ENCODE measurements around the gene AAK1.
"Not testable (repeated sequence)": the region's sequence is repeated elsewhere in the genome, so short reads cannot be mapped to it uniquely, and the experiment has no call there.

Gene AAK1

GRCh38 chr2:69674316-69674670 is 30.8 kb upstream of the AAK1 start:
- Histone ChIP-seq H3K9me3 (ENCODE audit: insufficient read depth, low read length) (peaks cover 5% of the 10 kb centered on the region; the same call in 1 of the 2 replicates), H3K9ac (ENCODE audit: low read length) (no peak overlapping the region), H3K79me2 (ENCODE audit: low read length) (no peaks in the 10 kb centered on the region), H3K4me2 (ENCODE audit: low read length) (no peak overlapping the region), H3K4me1 (ENCODE audit: low read length) (no peaks in the 10 kb centered on the region), H3K27me3 (ENCODE audit: low read depth, low read length) (peaks cover 12% of the 10 kb centered on the region), H4K20me1 (ENCODE audit: insufficient read depth, low read length) (no peaks in the 10 kb centered on the region), H3K36me3 (replicated peaks; ENCODE audit: low read depth, low read length) (no peaks in the 10 kb centered on the region), H3K27ac (ENCODE audit: low read length) (no peak overlapping the region), H3K4me3 (ENCODE audit: low read length) (no peak overlapping the region), H2AFZ (ENCODE audit: low read depth, low read length) (no peak overlapping the region)
- TF ChIP-seq CTCF (IDR thresholded peaks at IDR 0.05; ENCODE audit: low read depth, low read length): no peak
- TF ChIP-seq EZH2phosphoT487 (IDR thresholded peaks at IDR 0.05; ENCODE audit: low read depth): no peak

GRCh38 chr2:69673098-69673497 is 29.6 kb upstream of the AAK1 start:
- H4K20me1 ChIP-seq (ENCODE audit: insufficient read depth, low read length); H3K4me2 ChIP-seq (ENCODE audit: low read length); H3K27ac ChIP-seq (ENCODE audit: low read length); H3K9me3 ChIP-seq (ENCODE audit: insufficient read depth, low read length); H3K79me2 ChIP-seq (ENCODE audit: low read length); H3K4me1 ChIP-seq (ENCODE audit: low read length); H2AFZ ChIP-seq (ENCODE audit: low read depth, low read length); H3K9ac ChIP-seq (ENCODE audit: low read length); H3K4me3 ChIP-seq (ENCODE audit: low read length); H3K36me3 ChIP-seq (replicated peaks; ENCODE audit: low read depth, low read length): not testable (repeated sequence)
- peaks cover 12% of the 10 kb centered on the region for H3K27me3 ChIP-seq (ENCODE audit: low read depth, low read length)

- TF ChIP-seq CTCF (IDR thresholded peaks at IDR 0.05; ENCODE audit: low read depth, low read length) (no peak), EZH2phosphoT487 (IDR thresholded peaks at IDR 0.05; ENCODE audit: low read depth) (no peak)
- Histone ChIP-seq H3K4me1 (ENCODE audit: low read length) (no peaks in the 10 kb centered on the region), H3K9me3 (ENCODE audit: insufficient read depth, low read length) (peaks cover 5% of the 10 kb centered on the region; the same call in 1 of the 2 replicates), H3K4me2 (ENCODE audit: low read length) (no peak overlapping the region), H3K4me3 (ENCODE audit: low read length) (no peak overlapping the region), H3K27ac (ENCODE audit: low read length) (no peak overlapping the region), H4K20me1 (ENCODE audit: insufficient read depth, low read length) (no peaks in the 10 kb centered on the region), H3K79me2 (ENCODE audit: low read length) (no peaks in the 10 kb centered on the region), H2AFZ (ENCODE audit: low read depth, low read length) (no peak overlapping the region), H3K9ac (ENCODE audit: low read length) (no peak overlapping the region), H3K27me3 (ENCODE audit: low read depth, low read length) (peaks cover 23% of the 10 kb centered on the region), H3K36me3 (replicated peaks; ENCODE audit: low read depth, low read length) (no peaks in the 10 kb centered on the region)
Observed at GRCh38 chr2:69669666-69670065, 26.1 kb upstream of the AAK1 start.

DNA sequence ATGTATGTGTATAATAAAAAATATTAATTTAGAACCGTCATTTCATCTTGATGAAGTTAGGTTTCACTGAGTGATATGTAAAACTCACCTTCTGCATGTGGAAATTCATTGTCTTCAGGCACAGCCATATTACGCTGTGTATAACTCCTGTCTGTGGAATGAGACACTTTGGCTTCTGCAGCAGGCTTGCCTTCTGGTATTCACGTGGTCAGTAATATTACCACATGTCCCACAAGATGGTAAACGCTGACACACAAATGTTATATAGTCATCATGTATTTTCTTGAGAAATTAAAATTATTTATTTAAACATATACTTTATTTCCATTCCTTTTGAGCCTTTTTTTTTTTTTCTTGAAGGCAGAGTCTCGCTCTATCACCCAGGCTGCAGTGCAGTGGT is 25.1 kb upstream of the AAK1 start:
- Histone ChIP-seq H3K9ac (ENCODE audit: low read length) (no peak overlapping the region), H3K79me2 (ENCODE audit: low read length) (no peaks in the 10 kb centered on the region), H3K27ac (ENCODE audit: low read length) (no peak overlapping the region), H3K9me3 (ENCODE audit: insufficient read depth, low read length) (peaks cover 5% of the 10 kb centered on the region; the same call in 1 of the 2 replicates), H3K4me1 (ENCODE audit: low read length) (no peaks in the 10 kb centered on the region), H3K4me2 (ENCODE audit: low read length) (no peak overlapping the region), H4K20me1 (ENCODE audit: insufficient read depth, low read length) (no peaks in the 10 kb centered on the region), H2AFZ (ENCODE audit: low read depth, low read length) (no peak overlapping the region), H3K36me3 (replicated peaks; ENCODE audit: low read depth, low read length) (no peaks in the 10 kb centered on the region), H3K4me3 (ENCODE audit: low read length) (no peak overlapping the region), H3K27me3 (ENCODE audit: low read depth, low read length) (peaks cover 26% of the 10 kb centered on the region)
- TF ChIP-seq CTCF (IDR thresholded peaks at IDR 0.05; ENCODE audit: low read depth, low read length): no peak
- TF ChIP-seq EZH2phosphoT487 (IDR thresholded peaks at IDR 0.05; ENCODE audit: low read depth): no peak

Measured in OCI-LY3 (cell line).